NT2/D1 (cell line): ENCODE measurements around the gene TNFRSF11A.

Experiments used
- YY1 ChIP-seq: IDR thresholded peaks from 2 replicates; pipeline ENCODE4 v1.6.1; 2011; ENCODE audit not compliant: insufficient read length, insufficient read depth
- ZNF274 ChIP-seq: IDR thresholded peaks from 2 replicates; pipeline ENCODE4 v1.6.1; 2011; ENCODE audit warnings: mild to moderate bottlenecking, low read depth, low read length

DNA sequence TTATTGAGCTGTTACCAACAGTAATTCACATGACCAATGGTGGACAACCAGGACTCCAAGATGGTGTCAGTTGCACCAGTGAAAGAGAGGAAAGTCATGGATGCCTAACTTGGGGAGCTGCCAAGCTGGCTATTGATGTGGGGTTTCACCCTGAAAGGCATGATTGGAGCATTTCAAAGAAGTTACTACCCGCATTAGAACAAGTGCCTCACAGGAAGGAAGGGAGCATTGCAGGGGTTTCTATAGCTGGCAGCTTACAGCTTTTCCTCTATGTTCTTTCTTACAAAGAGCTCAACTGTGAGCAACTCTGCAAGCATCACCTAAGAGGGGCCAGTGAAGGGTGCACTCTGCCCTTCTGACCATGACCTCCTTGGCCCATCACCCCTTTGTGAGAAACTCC, 93.1 kb downstream of the TNFRSF11A start:
- TF ChIP-seq YY1: no peak
- no peak for TF ChIP-seq ZNF274
